Measurements from ENCODE around the gene HOXB6.

GRCh38 chr17:48554412-48555257 lies 50.2 kb downstream of the HOXB6 start:
- TF ChIP-seq CTCF (IDR thresholded peaks at IDR 0.05) (no peak), POLR2A (IDR thresholded peaks at IDR 0.05) (no peak)

Measured in uterus (tissue), 2 donors.